Loucy (cell line): ENCODE data around the gene FTCDNL1.

ENCODE experiments used
- CTCF ChIP-seq: fragments of 200-600 bp; sonication (generic); conservative IDR thresholded peaks from 2 replicates; pipeline ENCODE4 v1.5.1; 2014; ENCODE audit warnings: mild to moderate bottlenecking, antibody characterized with exemption, low read length
- EZH2phosphoT487 ChIP-seq: fragments of 200-600 bp; IDR thresholded peaks from 2 replicates; pipeline ENCODE4 v1.6.1; 2018; ENCODE audit warnings: antibody characterized with exemption, mild to moderate bottlenecking, moderate library complexity, borderline replicate concordance

DNA sequence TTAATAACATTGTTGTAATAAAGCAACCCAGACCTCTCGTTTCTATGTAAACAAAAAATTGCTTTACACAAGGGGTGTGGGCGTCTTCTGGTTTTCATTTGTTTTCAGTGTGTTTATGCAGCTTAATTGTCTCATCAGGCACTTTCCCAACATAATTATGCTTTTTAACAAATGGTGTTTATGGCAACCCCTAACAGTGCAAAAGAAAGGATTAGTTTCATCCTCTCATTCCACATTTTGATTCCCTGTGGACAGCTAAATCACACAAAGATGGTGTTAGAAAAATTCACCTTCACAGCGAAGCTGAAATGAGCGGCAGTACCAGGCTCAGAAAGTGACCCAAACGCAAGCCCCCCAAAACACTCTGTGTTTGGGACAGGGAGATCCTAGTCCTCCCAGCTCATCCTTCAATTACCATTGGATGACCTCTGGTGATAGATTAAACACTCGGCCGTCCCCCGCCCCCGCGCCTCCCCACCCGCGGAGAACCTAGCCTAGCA, 724 bp downstream of the FTCDNL1 start:
- TF ChIP-seq CTCF = no peak
- no peak for TF ChIP-seq EZH2phosphoT487
